Prostate gland (tissue), 2 donors: ENCODE measurements around the gene TNRC6B. TPM values are rescaled to one million over a fixed set of nuclear protein-coding genes. Genes with fewer than 3 reads are reported as not detected.
"Not testable (repeated sequence)": the region's sequence is repeated elsewhere in the genome, so short reads cannot be mapped to it uniquely, and the experiment has no call there.

Experiments
- DNase-seq: peaks from one replicate; pipeline ENCODE4 v3.0.0-alpha.2; 2019; ENCODE audit warnings: low spot score
- H3K27ac ChIP-seq, 2 donors: fragments of 200-600 bp; sonication (generic); 2 replicates each; pipeline ENCODE4 v1.5.1; 2017 to 2019
- H3K27me3 ChIP-seq: fragments of 200-600 bp; sonication (generic); replicated peaks from 2 replicates; pipeline ENCODE4 v1.5.1; 2019; ENCODE audit not compliant: insufficient read depth
- H3K36me3 ChIP-seq, 2 donors: fragments of 200-600 bp; sonication (generic); 1 replicate in 1 of 2; 2 replicates in 1 of 2; pipeline versions ENCODE4 v1.5.1 to v1.8.1; 2017 to 2019
- H3K4me1 ChIP-seq: fragments of 200-600 bp; sonication (generic); replicated peaks from 2 replicates; pipeline ENCODE4 v1.5.1; 2019
- H3K4me3 ChIP-seq, 2 donors: fragments of 200-600 bp; sonication (generic); 2 replicates each; pipeline ENCODE4 v1.5.1; 2017 to 2019
- H3K9me3 ChIP-seq: fragments of 200-600 bp; sonication (generic); 2 replicates; pipeline ENCODE4 v1.5.1; 2017
- POLR2A ChIP-seq: fragments of 450-650 bp; IDR thresholded peaks from one replicate; pipeline ENCODE4 v1.6.1; 2016; ENCODE audit warnings: antibody characterized with exemption, mild to moderate bottlenecking
- POLR2AphosphoS5 ChIP-seq: sonication (generic); formaldehyde crosslinking; IDR thresholded peaks from one replicate; pipeline ENCODE4 v1.6.1; 2017; ENCODE audit warnings: antibody characterized with exemption
- WGBS: methylation state at CpG from one replicate; pipeline ENCODE4 v1.1.5; 2018; 5-methylcytosine and 5-hydroxymethylcytosine counted together
- intact Hi-C: fragments of 100-400 bp; cut with DNase I; formaldehyde crosslinking; loops from one replicate; pipeline ENCODE4 v1.14.2; 2022
- total RNA-seq, 2 donors: library from RNA; depleted of rRNA; stranded (reverse); fragments of >200 nt; gene quantifications; one replicate each; pipeline ENCODE4 v1.1.0, GENCODE V29; 2016
- TF ChIP-seq, protein P1 (sequence below), 4 experiments: fragments of 200-600 bp in 2 of 4; fragments of 450-650 bp in 2 of 4; sonication (generic) in 2 of 4; IDR thresholded peaks; 1 replicate in 3 of 4; 2 replicates in 1 of 4; pipeline ENCODE4 v1.5.1; 2016 to 2019; ENCODE audit warnings: antibody characterized with exemption in 4 of 4, mild to moderate bottlenecking in 2 of 4, moderate library complexity in 2 of 4

The TNRC6B gene
- total RNA-seq, 2 donors from 2014 or later = 43.8 to 118 TPM

DNA sequence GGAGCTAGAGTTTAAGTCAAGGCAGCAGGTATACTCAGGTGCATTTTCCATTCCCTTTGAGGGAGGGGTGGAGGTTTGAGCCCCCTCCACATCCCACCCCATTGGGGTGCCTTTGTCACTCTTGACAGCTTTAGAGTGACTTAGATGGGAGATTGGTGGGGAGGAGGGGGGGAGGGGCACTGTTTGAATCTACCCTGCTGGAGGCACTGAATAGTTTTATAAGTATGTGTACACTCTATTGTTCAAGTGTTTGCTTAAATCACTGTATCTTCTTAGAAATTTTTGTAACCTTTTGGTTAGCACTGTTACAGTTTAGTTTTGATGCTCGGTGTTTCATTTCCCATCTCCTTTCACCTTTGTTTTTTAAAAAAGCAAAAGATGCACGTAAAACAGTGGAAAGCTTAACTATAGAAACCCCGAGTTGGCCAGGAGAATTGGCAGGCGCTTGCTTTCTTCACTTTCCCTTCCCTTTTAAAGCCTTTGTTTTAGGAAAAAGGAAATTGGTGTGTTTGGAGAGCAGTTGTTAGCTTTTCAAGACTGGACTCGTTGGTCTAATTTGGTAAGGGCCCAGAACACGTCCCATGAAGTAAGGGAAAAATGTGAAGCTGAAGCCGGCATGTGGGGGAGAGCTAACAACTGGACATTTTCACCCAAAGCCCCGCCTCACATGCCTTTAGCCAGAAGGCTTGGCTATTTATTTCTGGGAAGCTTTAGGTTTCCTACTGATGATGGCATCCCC, 42.8 kb downstream of the TNRC6B start:
- intact Hi-C loops = no loop called here
- Histone ChIP-seq H3K27ac (peak overlapping the region; percentile 60 to 65), H3K27me3 (no peaks in the 10 kb centered on the region), H3K36me3 (no peaks in the 10 kb centered on the region), H3K9me3 (no peaks in the 10 kb centered on the region), H3K4me3 (no peak overlapping the region), H3K4me1 (peaks cover 12% of the 10 kb centered on the region)
- DNase-seq = peak; percentile 40
- 8% methylated on average over 8 of the region's 8 CpGs for WGBS
- TF ChIP-seq, protein P1, sequence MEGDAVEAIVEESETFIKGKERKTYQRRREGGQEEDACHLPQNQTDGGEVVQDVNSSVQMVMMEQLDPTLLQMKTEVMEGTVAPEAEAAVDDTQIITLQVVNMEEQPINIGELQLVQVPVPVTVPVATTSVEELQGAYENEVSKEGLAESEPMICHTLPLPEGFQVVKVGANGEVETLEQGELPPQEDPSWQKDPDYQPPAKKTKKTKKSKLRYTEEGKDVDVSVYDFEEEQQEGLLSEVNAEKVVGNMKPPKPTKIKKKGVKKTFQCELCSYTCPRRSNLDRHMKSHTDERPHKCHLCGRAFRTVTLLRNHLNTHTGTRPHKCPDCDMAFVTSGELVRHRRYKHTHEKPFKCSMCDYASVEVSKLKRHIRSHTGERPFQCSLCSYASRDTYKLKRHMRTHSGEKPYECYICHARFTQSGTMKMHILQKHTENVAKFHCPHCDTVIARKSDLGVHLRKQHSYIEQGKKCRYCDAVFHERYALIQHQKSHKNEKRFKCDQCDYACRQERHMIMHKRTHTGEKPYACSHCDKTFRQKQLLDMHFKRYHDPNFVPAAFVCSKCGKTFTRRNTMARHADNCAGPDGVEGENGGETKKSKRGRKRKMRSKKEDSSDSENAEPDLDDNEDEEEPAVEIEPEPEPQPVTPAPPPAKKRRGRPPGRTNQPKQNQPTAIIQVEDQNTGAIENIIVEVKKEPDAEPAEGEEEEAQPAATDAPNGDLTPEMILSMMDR (IDR thresholded peaks at IDR 0.05) = peak in 1 of 4 experiments; percentile 6
- no peak for TF ChIP-seq POLR2AphosphoS5
- no peak for TF ChIP-seq POLR2A

DNA sequence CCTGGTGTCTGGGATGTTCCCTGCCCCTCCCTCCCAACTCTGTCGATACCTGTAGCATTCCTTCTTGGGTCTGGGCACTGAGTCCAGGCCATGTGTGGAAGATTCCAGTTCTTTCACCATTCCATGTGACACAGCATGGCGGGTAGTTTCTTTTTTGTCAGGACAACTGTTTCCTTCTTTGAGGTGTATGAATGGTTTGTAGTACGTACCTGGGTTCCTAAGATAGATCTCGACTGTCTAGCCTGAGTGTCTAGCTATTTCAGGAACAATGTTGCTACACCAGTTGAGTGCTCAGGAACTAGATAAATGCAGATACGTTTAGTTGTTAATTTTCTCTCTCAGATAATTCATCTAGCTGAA, 43.3 kb downstream of the TNRC6B start:
- 31% methylated on average over 5 of the region's 5 CpGs for WGBS
- peak overlapping the region; percentile 60 to 65 for H3K27ac ChIP-seq
- H3K4me3 ChIP-seq = no peak overlapping the region
- H3K36me3 ChIP-seq = no peaks in the 10 kb centered on the region
- no peaks in the 10 kb centered on the region for H3K9me3 ChIP-seq
- H3K4me1 ChIP-seq = peaks cover 12% of the 10 kb centered on the region
- no peak for DNase-seq
- no peak for TF ChIP-seq POLR2AphosphoS5
- TF ChIP-seq POLR2A = no peak
- TF ChIP-seq, protein P1 (IDR thresholded peaks at IDR 0.05) = no peak
- H3K27me3 ChIP-seq = no peaks in the 10 kb centered on the region
- intact Hi-C loops = no loop called here

DNA sequence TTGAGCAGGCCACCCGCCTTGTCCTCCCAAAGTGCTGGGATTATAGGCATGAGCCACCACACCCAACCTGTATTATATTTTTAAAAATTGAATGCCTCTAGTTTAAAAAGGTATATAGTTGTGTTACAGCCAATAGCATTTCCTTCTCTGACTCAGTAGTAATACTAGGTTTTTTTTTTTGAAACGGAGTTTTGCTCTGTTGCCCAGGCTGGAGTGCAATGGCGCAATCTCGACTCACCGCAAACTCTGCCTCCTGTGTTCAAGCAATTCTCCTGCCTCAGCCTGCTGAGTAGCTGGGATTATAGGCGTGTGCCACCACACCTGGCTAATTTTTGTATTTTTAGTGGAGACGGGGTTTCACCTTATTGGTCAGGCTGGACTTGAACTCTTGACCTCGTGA, 45.3 kb downstream of the TNRC6B start:
- H3K36me3 ChIP-seq, H3K9me3 ChIP-seq, intact Hi-C loops, H3K4me3 ChIP-seq, H3K27ac ChIP-seq, H3K27me3 ChIP-seq, DNase-seq: not testable (repeated sequence)
- H3K4me1 ChIP-seq = peaks cover 12% of the 10 kb centered on the region
- WGBS = 86% methylated on average over 8 of the region's 8 CpGs

DNA sequence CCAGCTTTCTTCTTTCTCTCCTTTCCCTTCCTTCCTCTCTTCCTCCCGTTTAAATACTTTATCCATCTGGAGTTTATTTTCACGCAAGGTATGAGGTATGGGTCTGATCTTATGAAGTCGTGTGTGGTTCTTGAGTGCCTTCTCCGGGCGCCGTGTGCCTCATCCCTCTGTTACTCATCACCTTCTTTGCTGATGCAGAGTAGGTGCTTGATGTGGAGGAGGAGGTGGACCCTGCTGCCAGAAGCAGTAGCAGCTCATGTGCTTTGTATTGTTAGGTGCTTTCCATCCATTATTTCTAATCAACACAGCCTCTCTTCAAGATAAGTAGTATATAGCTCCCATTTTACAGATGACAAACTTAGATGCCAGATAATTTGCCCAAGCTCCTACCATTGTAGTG, 47.0 kb downstream of the TNRC6B start:
- TF ChIP-seq POLR2A = no peak
- TF ChIP-seq POLR2AphosphoS5 = no peak
- TF ChIP-seq, protein P1 (IDR thresholded peaks at IDR 0.05) = no peak
- no peak overlapping the region for H3K4me3 ChIP-seq
- intact Hi-C loops = no loop called here
- H3K9me3 ChIP-seq = no peaks in the 10 kb centered on the region
- no peak for DNase-seq
- H3K36me3 ChIP-seq = no peaks in the 10 kb centered on the region
- H3K27me3 ChIP-seq = no peaks in the 10 kb centered on the region
- peaks cover 11% of the 10 kb centered on the region for H3K4me1 ChIP-seq
- no peak overlapping the region for H3K27ac ChIP-seq
- WGBS = 86% methylated on average over 6 of the region's 6 CpGs

DNA sequence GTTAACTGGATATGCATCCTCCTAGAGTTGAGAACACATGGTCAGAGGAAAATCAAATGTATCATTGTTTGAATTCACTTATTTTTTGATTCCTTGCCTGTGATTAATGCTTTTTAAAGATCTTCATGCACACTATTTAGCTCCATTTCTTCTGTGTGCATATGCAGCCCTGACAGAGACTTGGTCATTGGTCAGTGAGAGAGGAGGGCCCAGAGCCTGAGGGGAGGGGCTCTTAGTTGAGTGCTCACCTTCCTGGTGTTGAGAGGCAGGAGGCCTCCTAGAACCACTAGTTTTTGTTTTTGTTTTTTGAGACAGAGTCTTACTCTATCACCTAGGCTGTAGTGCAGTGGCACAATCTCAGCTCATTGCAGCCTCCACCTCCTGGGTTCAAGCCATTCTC, 48.9 kb downstream of the TNRC6B start:
- no peak for DNase-seq
- Histone ChIP-seq H3K36me3 (no peaks in the 10 kb centered on the region), H3K4me1 (no peaks in the 10 kb centered on the region), H3K27ac (no peak overlapping the region), H3K4me3 (no peak overlapping the region), H3K27me3 (no peaks in the 10 kb centered on the region), H3K9me3 (no peaks in the 10 kb centered on the region)
- TF ChIP-seq, protein P1 (IDR thresholded peaks at IDR 0.05) = no peak
- intact Hi-C loops = no loop called here
